T-helper 17 cell (primary cell): Measurements from ENCODE around the gene DUS2. TPM values are rescaled to one million over a fixed set of nuclear protein-coding genes. Genes with fewer than 3 reads are reported as not detected.
"Not testable (repeated sequence)": the region's sequence is repeated elsewhere in the genome, so short reads cannot be mapped to it uniquely, and the experiment has no call there.

ENCODE experiments used
- ATAC-seq: fragments of 150-1000 bp; cut with Tn5 transposase; 2 replicates; pipeline ENCODE4 v1.10.0; 2021; ENCODE audit warnings: mild to moderate bottlenecking, moderate library complexity
- DNase-seq, 3 donors: peaks; one replicate each; pipeline versions ENCODE4 v3.0.0 to v3.0.0-alpha.2; 2020 to 2021
- H3K9me3 ChIP-seq: one replicate; pipeline ENCODE4 v1.7.0; 2013; ENCODE audit warnings: low read length, mild to moderate bottlenecking; ENCODE audit not compliant: control insufficient read depth, poor library complexity, severe bottlenecking
- H3K27ac Mint-ChIP-seq: one replicate; pipeline ENCODE4 v1.8.0; 2022; ENCODE audit warnings: mild to moderate bottlenecking, moderate library complexity, mixed read lengths
- H3K27me3 Mint-ChIP-seq: one replicate; pipeline ENCODE4 v1.8.0; 2022; ENCODE audit warnings: mixed read lengths
- H3K36me3 Mint-ChIP-seq: one replicate; pipeline ENCODE4 v1.8.0; 2022; ENCODE audit warnings: low read depth, mixed read lengths
- H3K4me1 Mint-ChIP-seq: one replicate; pipeline ENCODE4 v1.8.0; 2022; ENCODE audit warnings: mild to moderate bottlenecking, mixed read lengths
- H3K4me3 Mint-ChIP-seq: one replicate; pipeline ENCODE4 v1.8.0; 2022; ENCODE audit warnings: mild to moderate bottlenecking, moderate library complexity, mixed read lengths
- total RNA-seq, 4 donors: library from RNA in 2 of 4; stranded (reverse) in 2 of 4; gene quantifications; one replicate each; pipeline ENCODE4 v1.2.3 and lab custom pipeline; 2022 to 2026

The DUS2 gene
- total RNA-seq, 2 donors from 2014 or later: 12.0 to 12.3 TPM

- Mint-ChIP-seq H3K4me1 (peaks cover 22% of the 10 kb centered on the region), H3K27ac (peak overlapping the region; percentile 24), H3K36me3 (peaks cover 2% of the 10 kb centered on the region), H3K27me3 (no peaks in the 10 kb centered on the region), H3K4me3 (no peak overlapping the region)
- ATAC-seq: no peak
- no peaks in the 10 kb centered on the region for H3K9me3 ChIP-seq
- no peak for DNase-seq
Measured at GRCh38 chr16:68009157-68009735, 13.8 kb upstream of the DUS2 start.

GRCh38 chr16:68009872-68010271 lies 13.2 kb upstream of the DUS2 start:
- H3K4me1 Mint-ChIP-seq: peaks cover 19% of the 10 kb centered on the region
- H3K9me3 ChIP-seq, H3K4me3 Mint-ChIP-seq, ATAC-seq, DNase-seq, H3K27me3 Mint-ChIP-seq, H3K36me3 Mint-ChIP-seq: not testable (repeated sequence)
- H3K27ac Mint-ChIP-seq: peak overlapping the region; percentile 24

GRCh38 chr16:68013440-68013839 lies 9.6 kb upstream of the DUS2 start:
- no peak overlapping the region for H3K4me3 Mint-ChIP-seq
- H3K36me3 Mint-ChIP-seq: peaks cover 2% of the 10 kb centered on the region
- H3K27me3 Mint-ChIP-seq: no peaks in the 10 kb centered on the region
- H3K9me3 ChIP-seq: no peaks in the 10 kb centered on the region
- ATAC-seq (no peak), DNase-seq (no peak)
- no peak overlapping the region for H3K27ac Mint-ChIP-seq
- H3K4me1 Mint-ChIP-seq: peaks cover 9% of the 10 kb centered on the region

GRCh38 chr16:68015681-68016080 lies 7.4 kb upstream of the DUS2 start, which contains the start of gene DPEP2NB:
Gene DPEP2NB (minus strand): TSS chr16:68015911. CDS start chr16:68015770, 141 bp downstream.
- no peaks in the 10 kb centered on the region for H3K36me3 Mint-ChIP-seq
- peak within 1 kb of the TSS; percentile 34 for H3K27ac Mint-ChIP-seq
- ATAC-seq (no peak), DNase-seq (no peak)
- no peaks in the 10 kb centered on the region for H3K27me3 Mint-ChIP-seq
- H3K4me1 Mint-ChIP-seq: peaks cover 5% of the 10 kb centered on the region
- H3K9me3 ChIP-seq: no peaks in the 10 kb centered on the region
- no peak within 1 kb of the TSS for H3K4me3 Mint-ChIP-seq

- ATAC-seq (no peak), DNase-seq (no peak)
- Mint-ChIP-seq H3K4me3 (no peak overlapping the region), H3K4me1 (peaks cover 18% of the 10 kb centered on the region), H3K27me3 (no peaks in the 10 kb centered on the region), H3K27ac (no peak overlapping the region), H3K36me3 (peaks cover 3% of the 10 kb centered on the region)
- H3K9me3 ChIP-seq: no peaks in the 10 kb centered on the region
Measured at GRCh38 chr16:68019167-68019680, 3.9 kb upstream of the DUS2 start.

- Mint-ChIP-seq H3K27ac (peak overlapping the region; percentile 47), H3K27me3 (no peaks in the 10 kb centered on the region), H3K4me1 (peaks cover 18% of the 10 kb centered on the region), H3K36me3 (peaks cover 3% of the 10 kb centered on the region), H3K4me3 (peak overlapping the region; percentile 100)
- no peak for ATAC-seq
- no peaks in the 10 kb centered on the region for H3K9me3 ChIP-seq
- no peak for DNase-seq
Measured at GRCh38 chr16:68021490-68021889, 1.6 kb upstream of the DUS2 start.

- H3K27me3 Mint-ChIP-seq: no peaks in the 10 kb centered on the region
- H3K36me3 Mint-ChIP-seq: peaks cover 3% of the 10 kb centered on the region
- DNase-seq: no peak
Measured at GRCh38 chr16:68022278-68022727, 781 bp upstream of the DUS2 start.

GRCh38 chr16:68028996-68029395 lies 5.9 kb downstream of the DUS2 start:
- H3K27me3 Mint-ChIP-seq: no peaks in the 10 kb centered on the region
- no peaks in the 10 kb centered on the region for H3K9me3 ChIP-seq
- H3K27ac Mint-ChIP-seq: no peak overlapping the region
- ATAC-seq (no peak), DNase-seq (no peak)
- H3K4me3 Mint-ChIP-seq: no peak overlapping the region
- peaks cover 7% of the 10 kb centered on the region for H3K36me3 Mint-ChIP-seq
- H3K4me1 Mint-ChIP-seq: peaks cover 8% of the 10 kb centered on the region

More at GRCh38 chr16:68022278-68022727, 781 bp upstream of the DUS2 start:
- peak overlapping the region; percentile 100 for H3K4me3 Mint-ChIP-seq
- H3K4me1 Mint-ChIP-seq: peaks cover 18% of the 10 kb centered on the region
- no peaks in the 10 kb centered on the region for H3K9me3 ChIP-seq
- no peak for ATAC-seq
- peak overlapping the region; percentile 97 for H3K27ac Mint-ChIP-seq

GRCh38 chr16:68030108-68030507 lies 7.0 kb downstream of the DUS2 start:
- not testable (repeated sequence) for H3K9me3 ChIP-seq, DNase-seq, ATAC-seq, H3K27me3 Mint-ChIP-seq, H3K36me3 Mint-ChIP-seq, H3K4me1 Mint-ChIP-seq, H3K4me3 Mint-ChIP-seq, H3K27ac Mint-ChIP-seq

- no peak for ATAC-seq
- Mint-ChIP-seq H3K27me3 (no peaks in the 10 kb centered on the region), H3K36me3 (peaks cover 7% of the 10 kb centered on the region), H3K4me3 (no peak overlapping the region), H3K27ac (peak overlapping the region; percentile 75), H3K4me1 (peaks cover 13% of the 10 kb centered on the region)
- no peaks in the 10 kb centered on the region for H3K9me3 ChIP-seq
- DNase-seq: no peak
Measured at GRCh38 chr16:68031951-68032350, 8.9 kb downstream of the DUS2 start.

GRCh38 chr16:68033101-68033500 lies 10.0 kb downstream of the DUS2 start:
- H3K9me3 ChIP-seq: no peaks in the 10 kb centered on the region
- Mint-ChIP-seq H3K27ac (peak overlapping the region; percentile 75), H3K36me3 (peaks cover 2% of the 10 kb centered on the region), H3K4me1 (peaks cover 7% of the 10 kb centered on the region), H3K27me3 (no peaks in the 10 kb centered on the region), H3K4me3 (no peak overlapping the region)
- no peak for ATAC-seq
- DNase-seq: no peak

- H3K36me3 Mint-ChIP-seq: peaks cover 5% of the 10 kb centered on the region
- no peak for ATAC-seq
- no peak overlapping the region for H3K4me3 Mint-ChIP-seq
- H3K9me3 ChIP-seq: no peaks in the 10 kb centered on the region
- H3K4me1 Mint-ChIP-seq: peaks cover 12% of the 10 kb centered on the region
- no peak overlapping the region for H3K27ac Mint-ChIP-seq
- H3K27me3 Mint-ChIP-seq: no peaks in the 10 kb centered on the region
- DNase-seq: no peak
Measured at GRCh38 chr16:68035227-68035626, 12.1 kb downstream of the DUS2 start.

GRCh38 chr16:68037841-68038597 lies 14.9 kb downstream of the DUS2 start:
- DNase-seq: no peak
- Mint-ChIP-seq H3K4me1 (peaks cover 14% of the 10 kb centered on the region), H3K4me3 (no peak overlapping the region), H3K27me3 (no peaks in the 10 kb centered on the region), H3K36me3 (peaks cover 2% of the 10 kb centered on the region), H3K27ac (no peak overlapping the region)
- ATAC-seq: no peak
- no peaks in the 10 kb centered on the region for H3K9me3 ChIP-seq
